ENCODE data around the gene RAET1E. TPM values are rescaled to one million over a fixed set of nuclear protein-coding genes. Genes with fewer than 3 reads are reported as not detected.

Gene RAET1E
- total and polyA plus RNA-seq, 9 of the 15 experiments (the other 6 are each of a cell fraction or from before 2014, with no cell fraction given), result not detected

- no peak overlapping the region for H3K9ac ChIP-seq (ENCODE audit: insufficient read depth in 1 of 2, low read depth in 2 of 2, low read length in 2 of 2)
- intact Hi-C loops (cut with micrococcal nuclease) (no loop called here), in situ Hi-C loops (cut with MboI) (loop anchor here (25.0 kb wide), 1 partner anchor 880 kb away; no protein-coding TSS in a partner anchor)
- H3K4me3 ChIP-seq, result no peak overlapping the region
- H2AFZ ChIP-seq (ENCODE audit: low read depth, low read length), result no peak overlapping the region
- no peaks in the 10 kb centered on the region for H3K9me1 ChIP-seq (ENCODE audit: control insufficient read depth, insufficient read depth, low read length)
- ATAC-seq, result no peak
- H4K20me1 ChIP-seq (replicated peaks; ENCODE audit: control insufficient read depth, insufficient read depth, low read length), result peaks cover 4% of the 10 kb centered on the region; the same call in 1 of the 2 replicates
- H3K4me1 ChIP-seq (replicated peaks in 1 of 2; ENCODE audit: control insufficient read depth in 2 of 2, insufficient read depth in 2 of 2, low read length in 2 of 2), result peaks cover 0 to 6% of the 10 kb centered on the region in 2 experiments; a peak in 3 of 5 replicates
- no TSS peak for BruUV-seq (replicated peaks)
- ChIA-PET POLR2A (no interaction called here), CTCF (ENCODE audit: low intra/inter-chr PET ratio) (interaction anchor here (1.2 to 1.3 kb wide), 3 partner anchors 77 to 194 kb away, joined by 3 to 7 read pairs (median 5); no protein-coding TSS in a partner anchor)
- peaks cover 14 to 65% of the 10 kb centered on the region in 2 experiments; a peak in 4 of 5 replicates for H3K27me3 ChIP-seq (ENCODE audit: control insufficient read depth in 2 of 2, insufficient read depth in 2 of 2, low read length in 2 of 2)
- no peaks in the 10 kb centered on the region for H3K79me2 ChIP-seq (ENCODE audit: control insufficient read depth, insufficient read depth, low read length)
- FAIRE-seq, result no peak
- no peak for DNase-seq (ENCODE audit: extremely low read depth in 1 of 4, low spot score in 3 of 4)
- 0% methylated on average over 2 of the region's 2 CpGs for WGBS (ENCODE audit: insufficient coverage, low coverage, missing lambda C conversion rate)
- H3K27ac ChIP-seq (ENCODE audit: extremely low read depth, low read depth, low read length), result no peak overlapping the region
- H3K36me3 ChIP-seq (ENCODE audit: control insufficient read depth, insufficient read depth, low read length), result no peaks in the 10 kb centered on the region
- H3K9me3 ChIP-seq (replicated peaks; ENCODE audit: control insufficient read depth, insufficient read depth, low read depth, low read length), result no peaks in the 10 kb centered on the region
- H3K4me2 ChIP-seq (ENCODE audit: insufficient read depth, low read length), result no peak overlapping the region
- no peak for TF ChIP-seq GATAD2A (IDR thresholded peaks at IDR 0.05)
- TF ChIP-seq ZNF699 (CRISPR knock-in tag; IDR thresholded peaks at IDR 0.05; ENCODE audit: insufficient replicate concordance), result no peak
- TF ChIP-seq THAP12 (CRISPR knock-in tag; IDR thresholded peaks at IDR 0.05), result no peak
- TF ChIP-seq FOXK1 (CRISPR knock-in tag; IDR thresholded peaks at IDR 0.05; ENCODE audit: borderline replicate concordance), result no peak
- no peak for TF ChIP-seq MGA (IDR thresholded peaks at IDR 0.05)
- TF ChIP-seq ZNF212 (CRISPR knock-in tag; IDR thresholded peaks at IDR 0.05), result no peak
- TF ChIP-seq ZNF12 (CRISPR knock-in tag; IDR thresholded peaks at IDR 0.05), result no peak
- TF ChIP-seq KAT2B (IDR thresholded peaks at IDR 0.05; ENCODE audit: low read depth, low read length), result no peak
- no peak for TF ChIP-seq SETDB1 (IDR thresholded peaks at IDR 0.05; ENCODE audit: low read length)
- TF ChIP-seq DIDO1 (tag; IDR thresholded peaks at IDR 0.05; ENCODE audit: low read depth), result no peak
These were observed 19.8 kb upstream of the RAET1E start for GRCh38 chr6:149917679-149918078.

Data from K562 (cell line).